PC-3 (cell line): Measurements from ENCODE around the gene WDR45B. TPM values are rescaled to one million over a fixed set of nuclear protein-coding genes. Genes with fewer than 3 reads are reported as not detected.

ENCODE experiments used
- ATAC-seq: fragments of 200-7000 bp; cut with Tn5 transposase; 2 replicates; pipeline ENCODE4 v1.9.1; 2020; ENCODE audit warnings: mild to moderate bottlenecking, moderate library complexity
- BruUV-seq: library from RNA; stranded (reverse); fragments of 400-500 nt; replicated peaks from 2 replicates; lab custom pipeline; 2021; lab: Mats Ljungman, UMichigan
- CTCF ChIA-PET: fragments of 300-600 bp; sonication (Branson Sonifier 250); formaldehyde crosslinking; loops from one replicate; lab custom pipeline; 2022; ENCODE audit warnings: antibody characterized with exemption; lab: Charles Lee
- POLR2A ChIA-PET: fragments of 300-600 bp; sonication (Branson Sonifier 250); formaldehyde crosslinking; loops from one replicate; lab custom pipeline; 2022; ENCODE audit warnings: antibody characterized with exemption; ENCODE audit not compliant: unreplicated experiment; lab: Charles Lee
- DNase-seq: peaks from one replicate; pipeline ENCODE4 v3.0.0-alpha.2; 2015
- H2AFZ ChIP-seq: fragments of 300-600 bp; sonication (generic); 2 replicates; pipeline ENCODE4 v1.6.0; 2016; ENCODE audit warnings: antibody characterized with exemption, low read length
- H3F3A ChIP-seq: fragments of 300-600 bp; sonication (generic); one replicate; pipeline ENCODE4 v1.6.0; 2017; ENCODE audit warnings: antibody characterized with exemption, low read length, control low read depth, mild to moderate bottlenecking; ENCODE audit not compliant: unreplicated experiment
- H3K27ac ChIP-seq: fragments of 300-600 bp; sonication (generic); 2 replicates; pipeline ENCODE4 v1.5.1; 2016; ENCODE audit warnings: mild to moderate bottlenecking, low read length
- H3K27me3 ChIP-seq: fragments of 300-600 bp; sonication (generic); 2 replicates; pipeline ENCODE4 v1.6.1; 2016; ENCODE audit warnings: low read length, mixed read lengths
- H3K36me3 ChIP-seq: fragments of 300-600 bp; sonication (generic); 2 replicates; pipeline ENCODE4 v1.6.1; 2016; ENCODE audit warnings: low read depth, mixed run types, low read length, mixed read lengths
- H3K4me1 ChIP-seq: fragments of 300-600 bp; sonication (generic); 2 replicates; pipeline ENCODE4 v1.5.1; 2016; ENCODE audit warnings: low read length; ENCODE audit not compliant: insufficient read depth
- H3K4me2 ChIP-seq: fragments of 300-600 bp; sonication (generic); 2 replicates; pipeline ENCODE4 v1.6.0; 2016; ENCODE audit warnings: low read length
- H3K4me3 ChIP-seq: fragments of 300-600 bp; sonication (generic); 2 replicates; pipeline ENCODE4 v1.5.1; 2016; ENCODE audit warnings: mild to moderate bottlenecking, low read length, mixed read lengths
- H3K79me2 ChIP-seq: fragments of 300-600 bp; sonication (generic); 2 replicates; pipeline ENCODE4 v1.6.1; 2017; ENCODE audit warnings: low read length, mixed read lengths
- H3K9ac ChIP-seq: fragments of 300-600 bp; sonication (generic); 2 replicates; pipeline ENCODE4 v1.6.0; 2016; ENCODE audit warnings: mild to moderate bottlenecking, low read length
- H3K9me2 ChIP-seq: fragments of 300-600 bp; sonication (generic); replicated peaks from 2 replicates; pipeline ENCODE4 v1.6.1; 2016; ENCODE audit warnings: mixed run types, low read length, mixed read lengths
- H3K9me3 ChIP-seq: fragments of 300-600 bp; sonication (generic); 2 replicates; pipeline ENCODE4 v1.6.1; 2016; ENCODE audit warnings: low read length, mixed read lengths
- H4K20me1 ChIP-seq: fragments of 300-600 bp; sonication (generic); 2 replicates; pipeline ENCODE4 v1.6.1; 2016; ENCODE audit warnings: low read length, mixed read lengths
- EZH2 ChIP-seq: fragments of 300-600 bp; sonication (generic); IDR thresholded peaks from one replicate; pipeline ENCODE4 v1.6.1; 2017; ENCODE audit warnings: antibody characterized with exemption, mild to moderate bottlenecking, low read length; ENCODE audit not compliant: unreplicated experiment
- EZH2phosphoT487 ChIP-seq: fragments of 300-600 bp; sonication (generic); IDR thresholded peaks from 2 replicates; pipeline ENCODE4 v1.6.1; 2018; ENCODE audit warnings: mild to moderate bottlenecking, antibody characterized with exemption, low read length, borderline replicate concordance
- intact Hi-C: fragments of 100-400 bp; cut with micrococcal nuclease; formaldehyde crosslinking; loops from 2 replicates; pipeline ENCODE4 v1.9.0; 2023
- total RNA-seq: library from RNA; depleted of rRNA; stranded (reverse); fragments of >200 nt; gene quantifications from 2 replicates; pipeline ENCODE4 v1.2.3, GENCODE V29; 2014
- TF ChIP-seq, protein P1 (sequence below): fragments of 300-600 bp; sonication (generic); conservative IDR thresholded peaks from 2 replicates; pipeline ENCODE4 v1.5.1; 2017; ENCODE audit warnings: antibody characterized with exemption, low read depth, mild to moderate bottlenecking, low read length

WDR45B gene
- total RNA-seq, 1 experiment from 2014 or later = 110 TPM

- POLR2A ChIA-PET = no interaction called here
- no peak overlapping the region for H3K4me3 ChIP-seq
- no peak overlapping the region for H3K27ac ChIP-seq
- intact Hi-C loops = no loop called here
- ATAC-seq (no peak), DNase-seq (no peak)
- no peak overlapping the region for H2AFZ ChIP-seq
- TF ChIP-seq, protein P1, sequence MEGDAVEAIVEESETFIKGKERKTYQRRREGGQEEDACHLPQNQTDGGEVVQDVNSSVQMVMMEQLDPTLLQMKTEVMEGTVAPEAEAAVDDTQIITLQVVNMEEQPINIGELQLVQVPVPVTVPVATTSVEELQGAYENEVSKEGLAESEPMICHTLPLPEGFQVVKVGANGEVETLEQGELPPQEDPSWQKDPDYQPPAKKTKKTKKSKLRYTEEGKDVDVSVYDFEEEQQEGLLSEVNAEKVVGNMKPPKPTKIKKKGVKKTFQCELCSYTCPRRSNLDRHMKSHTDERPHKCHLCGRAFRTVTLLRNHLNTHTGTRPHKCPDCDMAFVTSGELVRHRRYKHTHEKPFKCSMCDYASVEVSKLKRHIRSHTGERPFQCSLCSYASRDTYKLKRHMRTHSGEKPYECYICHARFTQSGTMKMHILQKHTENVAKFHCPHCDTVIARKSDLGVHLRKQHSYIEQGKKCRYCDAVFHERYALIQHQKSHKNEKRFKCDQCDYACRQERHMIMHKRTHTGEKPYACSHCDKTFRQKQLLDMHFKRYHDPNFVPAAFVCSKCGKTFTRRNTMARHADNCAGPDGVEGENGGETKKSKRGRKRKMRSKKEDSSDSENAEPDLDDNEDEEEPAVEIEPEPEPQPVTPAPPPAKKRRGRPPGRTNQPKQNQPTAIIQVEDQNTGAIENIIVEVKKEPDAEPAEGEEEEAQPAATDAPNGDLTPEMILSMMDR = no peak
- TF ChIP-seq EZH2phosphoT487 = no peak
- TF ChIP-seq EZH2 = no peak
- H3K9me2 ChIP-seq = no peaks in the 10 kb centered on the region
- no peaks in the 10 kb centered on the region for H4K20me1 ChIP-seq
- no peaks in the 10 kb centered on the region for H3F3A ChIP-seq
- H3K27me3 ChIP-seq = no peaks in the 10 kb centered on the region
- H3K79me2 ChIP-seq = 0 out of 2 replicates have a peak, but pooled peaks cover 3% of the 10 kb centered on the region
- H3K9me3 ChIP-seq = no peaks in the 10 kb centered on the region
- no peak overlapping the region for H3K9ac ChIP-seq
- CTCF ChIA-PET = no interaction called here
- no peaks in the 10 kb centered on the region for H3K4me1 ChIP-seq
- H3K4me2 ChIP-seq = no peak overlapping the region
- no TSS peak for BruUV-seq
- H3K36me3 ChIP-seq = peaks cover 46% of the 10 kb centered on the region
These were observed 32.1 kb downstream of the WDR45B start for GRCh38 chr17:82616021-82616711.

DNA sequence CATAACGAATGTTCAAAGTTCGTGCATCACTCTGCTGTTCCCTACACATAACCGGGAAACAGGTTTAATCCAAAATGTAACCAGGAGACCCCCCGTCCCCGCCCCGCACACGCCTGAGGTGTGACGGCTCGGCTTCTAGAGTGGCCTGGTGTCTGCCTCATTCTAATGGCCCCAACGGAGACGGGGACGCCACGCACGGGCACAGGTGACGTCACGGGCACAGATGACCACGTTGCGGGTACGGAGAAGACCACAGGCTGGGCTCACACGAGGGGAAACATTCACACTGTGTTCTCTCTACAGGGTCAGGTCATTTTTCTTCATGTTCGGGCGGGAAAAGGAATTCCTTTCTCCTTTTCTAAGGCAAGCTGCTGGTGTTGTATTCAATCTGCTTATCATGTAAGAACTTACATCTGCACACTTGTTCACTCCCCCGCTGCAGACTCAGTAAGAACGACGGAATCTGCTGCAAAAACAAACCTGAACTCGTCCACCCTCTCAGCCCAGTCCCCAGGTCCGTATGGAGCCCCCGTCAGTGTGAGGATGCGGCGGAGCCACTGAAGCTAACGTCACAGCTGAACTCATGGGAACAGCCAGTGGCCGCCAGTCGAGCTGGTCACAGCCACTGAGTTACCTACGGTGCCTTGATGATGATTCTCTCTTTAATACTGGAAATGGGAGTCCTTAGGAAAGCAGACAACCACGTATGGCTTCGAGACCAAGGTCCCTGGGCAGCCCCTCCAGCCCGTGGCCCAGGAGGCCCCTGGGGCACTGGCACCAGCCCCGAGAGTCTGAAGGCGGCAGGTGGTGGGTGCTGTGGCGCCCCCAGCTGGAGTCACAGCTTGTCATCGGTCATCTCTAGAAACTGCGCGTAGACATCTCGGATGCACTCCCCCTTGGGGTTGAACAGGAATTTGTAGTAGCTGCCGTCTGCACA is 32.9 kb downstream of the WDR45B start:
- DNase-seq = no peak
- ChIA-PET CTCF (no interaction called here), POLR2A (no interaction called here)
- intact Hi-C loops = no loop called here
- no peaks in the 10 kb centered on the region for H3K9me3 ChIP-seq
- H3K27ac ChIP-seq = no peak overlapping the region
- no peak overlapping the region for H3K4me3 ChIP-seq
- H3K9me2 ChIP-seq = no peaks in the 10 kb centered on the region
- BruUV-seq = TSS peak; percentile 49
- no peaks in the 10 kb centered on the region for H4K20me1 ChIP-seq
- 0 out of 2 replicates have a peak, but pooled peaks cover 3% of the 10 kb centered on the region for H3K79me2 ChIP-seq
- peaks cover 46% of the 10 kb centered on the region for H3K36me3 ChIP-seq
- no peaks in the 10 kb centered on the region for H3K4me1 ChIP-seq
- H3K9ac ChIP-seq = no peak overlapping the region
- H3K4me2 ChIP-seq = no peak overlapping the region
- TF ChIP-seq, protein P1 = peak; percentile 44; the same call in 1 of the 2 replicates
- no peak for TF ChIP-seq EZH2phosphoT487
- H2AFZ ChIP-seq = no peak overlapping the region
- no peaks in the 10 kb centered on the region for H3F3A ChIP-seq
- no peaks in the 10 kb centered on the region for H3K27me3 ChIP-seq
- no peak for ATAC-seq
